ENCODE data around the gene SYNE4.
"Not testable (repeated sequence)": the region's sequence is repeated elsewhere in the genome, so short reads cannot be mapped to it uniquely, and the experiment has no call there.

DNA sequence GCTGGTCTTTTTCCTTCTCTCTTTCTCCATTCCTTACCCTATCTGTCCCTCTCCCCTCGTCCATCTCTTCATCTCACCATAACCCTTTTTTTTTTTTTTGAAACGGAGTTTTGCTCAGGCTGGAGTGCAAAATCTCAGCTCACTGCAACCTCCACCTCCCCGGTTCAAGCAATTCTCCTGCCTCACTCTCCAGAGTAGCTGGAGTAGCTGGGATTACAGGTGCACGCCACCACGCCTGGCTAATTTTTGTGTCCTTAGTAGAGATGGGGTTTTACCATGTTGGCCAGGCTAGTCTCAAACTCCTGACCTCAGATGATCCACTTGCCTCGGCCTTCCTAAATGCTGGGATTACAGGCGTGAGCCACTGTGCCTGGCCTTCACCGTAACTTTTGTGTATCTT is 51.2 kb downstream of the SYNE4 start:
- TF ChIP-seq POLR2AphosphoS5 (IDR thresholded peaks at IDR 0.05; ENCODE audit: low read depth); CTCF (IDR thresholded peaks at IDR 0.05; ENCODE audit: insufficient read depth, low read length): not testable (repeated sequence)
- TF ChIP-seq, protein P1, sequence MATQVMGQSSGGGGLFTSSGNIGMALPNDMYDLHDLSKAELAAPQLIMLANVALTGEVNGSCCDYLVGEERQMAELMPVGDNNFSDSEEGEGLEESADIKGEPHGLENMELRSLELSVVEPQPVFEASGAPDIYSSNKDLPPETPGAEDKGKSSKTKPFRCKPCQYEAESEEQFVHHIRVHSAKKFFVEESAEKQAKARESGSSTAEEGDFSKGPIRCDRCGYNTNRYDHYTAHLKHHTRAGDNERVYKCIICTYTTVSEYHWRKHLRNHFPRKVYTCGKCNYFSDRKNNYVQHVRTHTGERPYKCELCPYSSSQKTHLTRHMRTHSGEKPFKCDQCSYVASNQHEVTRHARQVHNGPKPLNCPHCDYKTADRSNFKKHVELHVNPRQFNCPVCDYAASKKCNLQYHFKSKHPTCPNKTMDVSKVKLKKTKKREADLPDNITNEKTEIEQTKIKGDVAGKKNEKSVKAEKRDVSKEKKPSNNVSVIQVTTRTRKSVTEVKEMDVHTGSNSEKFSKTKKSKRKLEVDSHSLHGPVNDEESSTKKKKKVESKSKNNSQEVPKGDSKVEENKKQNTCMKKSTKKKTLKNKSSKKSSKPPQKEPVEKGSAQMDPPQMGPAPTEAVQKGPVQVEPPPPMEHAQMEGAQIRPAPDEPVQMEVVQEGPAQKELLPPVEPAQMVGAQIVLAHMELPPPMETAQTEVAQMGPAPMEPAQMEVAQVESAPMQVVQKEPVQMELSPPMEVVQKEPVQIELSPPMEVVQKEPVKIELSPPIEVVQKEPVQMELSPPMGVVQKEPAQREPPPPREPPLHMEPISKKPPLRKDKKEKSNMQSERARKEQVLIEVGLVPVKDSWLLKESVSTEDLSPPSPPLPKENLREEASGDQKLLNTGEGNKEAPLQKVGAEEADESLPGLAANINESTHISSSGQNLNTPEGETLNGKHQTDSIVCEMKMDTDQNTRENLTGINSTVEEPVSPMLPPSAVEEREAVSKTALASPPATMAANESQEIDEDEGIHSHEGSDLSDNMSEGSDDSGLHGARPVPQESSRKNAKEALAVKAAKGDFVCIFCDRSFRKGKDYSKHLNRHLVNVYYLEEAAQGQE (IDR thresholded peaks at IDR 0.05; ENCODE audit: insufficient replicate concordance, low read depth) = not testable (repeated sequence)
